HG03064 (cell line): ENCODE data around the gene SERPINB6.
"Not testable (repeated sequence)": the region's sequence is repeated elsewhere in the genome, so short reads cannot be mapped to it uniquely, and the experiment has no call there.

Experiments used
- ATAC-seq: cut with Tn5 transposase; IDR thresholded peaks from one replicate; pipeline ENCODE4 v1.9.1; 2021; ENCODE audit warnings: low read depth; ENCODE audit not compliant: unreplicated experiment

SERPINB6 gene

DNA sequence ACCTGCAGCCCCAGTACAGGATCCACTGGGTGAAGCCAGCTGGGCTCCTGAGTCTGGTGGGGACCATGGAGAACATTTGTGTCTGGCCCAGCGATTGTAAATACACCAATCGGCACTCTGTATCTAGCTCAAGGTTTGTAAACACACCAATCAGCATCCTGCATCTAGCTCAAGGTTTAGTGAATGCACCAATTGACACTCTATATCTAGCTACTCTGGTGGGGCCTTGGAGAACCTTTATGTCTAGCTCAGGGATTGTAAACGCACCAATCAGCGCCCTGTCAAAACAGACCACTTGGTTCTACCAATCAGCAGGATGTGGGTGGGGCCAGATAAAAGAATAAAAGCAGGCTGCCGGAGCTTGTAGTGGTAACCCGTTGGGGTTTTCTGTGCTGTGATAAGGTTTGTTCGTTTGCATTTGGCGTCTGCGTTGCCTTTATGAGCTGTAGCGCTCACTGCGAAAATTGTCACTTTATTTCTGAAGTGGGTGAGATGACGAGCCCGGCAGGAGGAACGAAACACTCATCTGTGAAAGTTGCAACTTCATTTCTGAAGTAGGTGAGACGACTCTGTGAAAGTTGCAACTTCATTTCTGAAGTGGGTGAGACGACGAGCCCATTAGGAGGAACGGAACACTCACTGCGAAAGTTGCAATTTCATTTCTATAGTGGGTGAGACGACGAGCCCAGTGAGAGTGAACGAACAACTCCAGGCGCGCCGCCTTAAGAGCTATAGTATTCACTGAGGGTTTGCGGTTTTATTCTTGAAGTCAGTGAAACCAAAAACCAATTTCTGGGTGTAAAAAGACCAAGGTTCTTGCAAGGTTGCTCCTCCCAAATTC lies 31.1 kb downstream of the SERPINB6 start:
- ATAC-seq, result peak; percentile 91

DNA sequence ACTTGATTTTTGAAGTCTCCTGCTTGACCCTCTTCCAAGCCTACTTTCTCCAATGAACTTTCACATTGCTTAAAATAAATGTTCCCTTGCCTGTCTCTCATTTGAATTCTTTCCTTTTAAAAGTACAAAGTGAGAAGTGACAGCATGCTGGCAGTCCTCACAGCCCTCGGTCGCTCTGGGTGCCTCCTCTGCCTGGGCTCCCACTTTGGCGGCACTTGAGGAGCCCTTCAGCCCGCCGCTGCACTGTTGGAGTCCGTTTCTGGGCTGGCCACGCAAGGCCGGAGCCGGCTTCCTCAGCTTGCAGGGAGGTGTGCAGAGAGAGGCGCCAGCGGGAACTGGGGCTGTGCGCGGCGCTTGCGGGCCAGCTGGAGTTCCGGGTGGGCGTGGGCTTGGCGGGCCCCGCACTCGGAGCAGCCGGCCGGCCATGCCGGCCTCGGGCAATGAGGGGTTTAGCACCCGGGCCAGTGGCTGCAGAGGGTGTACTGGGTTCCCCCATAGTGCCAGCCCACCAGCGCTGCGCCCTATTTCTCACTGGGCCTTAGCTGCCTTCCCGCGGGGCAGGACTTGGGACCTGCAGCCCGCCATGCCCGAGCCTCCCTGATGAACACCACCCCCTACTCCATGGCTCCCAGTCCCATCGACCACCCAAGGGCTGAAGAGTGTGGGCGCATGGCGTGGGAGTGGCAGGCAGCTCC lies 31.9 kb downstream of the SERPINB6 start:
- ATAC-seq, result no peak

DNA sequence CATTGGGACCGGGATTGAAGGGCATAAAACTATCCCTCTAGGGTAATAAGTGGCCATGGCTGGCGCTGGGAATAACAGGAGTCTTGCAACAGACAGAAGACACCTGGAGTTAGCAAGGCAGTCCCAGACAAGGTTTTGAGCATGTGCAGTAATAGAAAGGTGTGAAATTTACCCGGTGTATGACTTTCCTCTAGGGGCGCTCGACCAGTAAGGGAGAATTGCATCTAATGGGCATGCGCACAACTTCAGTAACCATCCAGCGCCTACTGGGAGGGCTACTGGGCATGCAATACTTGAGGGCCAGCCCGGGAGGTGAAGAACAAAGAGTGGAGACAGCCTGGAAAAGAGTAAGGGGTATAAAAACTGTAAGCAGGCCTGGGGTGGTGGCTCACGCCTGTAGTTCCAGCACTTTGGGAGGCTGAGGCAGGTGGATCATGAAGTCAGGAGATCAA lies 32.7 kb downstream of the SERPINB6 start:
- ATAC-seq, result no peak

DNA sequence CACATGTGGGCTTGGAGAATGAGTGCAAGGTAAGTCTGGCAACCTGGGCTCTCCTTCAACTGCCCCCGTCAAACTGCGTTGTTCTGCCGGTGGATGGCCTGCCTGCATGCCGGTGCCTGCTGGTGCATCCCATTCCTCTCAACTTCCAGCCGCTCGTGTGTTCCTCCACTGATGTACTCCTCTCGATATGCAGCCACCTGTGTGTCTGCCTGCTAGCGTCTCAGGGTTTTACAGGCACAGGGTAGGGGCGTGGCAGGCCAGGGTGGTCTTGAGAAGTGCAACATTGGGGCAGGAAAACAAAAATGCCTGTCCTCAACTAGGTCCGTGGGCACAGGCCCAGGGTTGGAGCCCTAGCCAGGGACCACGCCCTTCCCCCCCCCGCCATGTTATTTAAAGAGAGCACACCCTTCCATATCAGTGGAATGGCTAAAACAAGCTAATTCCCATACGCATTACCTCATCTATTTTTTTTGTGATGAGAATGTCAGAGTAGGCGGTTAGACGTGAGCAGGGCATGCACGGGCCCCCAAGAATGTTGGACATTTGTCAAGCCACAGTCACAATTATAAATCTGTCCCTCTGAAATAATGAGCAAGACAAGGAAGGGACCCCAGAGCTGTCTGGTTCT lies 33.2 kb downstream of the SERPINB6 start:
- ATAC-seq, result no peak

DNA sequence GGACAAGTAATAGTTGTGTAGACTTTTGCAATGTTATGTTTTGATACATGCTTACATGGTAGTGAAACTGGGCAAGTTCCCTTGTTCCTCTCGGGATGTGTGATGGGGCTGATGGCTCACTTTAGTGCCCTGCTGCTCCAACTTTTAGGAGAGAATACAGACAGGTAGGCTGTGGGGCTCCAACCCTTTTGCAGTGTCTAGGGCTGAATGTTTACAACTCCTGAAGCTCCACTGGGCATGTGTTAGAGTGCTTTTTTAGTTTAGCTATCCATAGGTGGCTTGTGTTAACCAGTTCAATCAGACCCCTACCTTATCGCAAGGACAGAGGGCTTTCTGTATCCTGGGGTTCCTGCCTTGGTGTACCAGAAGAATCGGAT lies 33.8 kb downstream of the SERPINB6 start:
- no peak for ATAC-seq

DNA sequence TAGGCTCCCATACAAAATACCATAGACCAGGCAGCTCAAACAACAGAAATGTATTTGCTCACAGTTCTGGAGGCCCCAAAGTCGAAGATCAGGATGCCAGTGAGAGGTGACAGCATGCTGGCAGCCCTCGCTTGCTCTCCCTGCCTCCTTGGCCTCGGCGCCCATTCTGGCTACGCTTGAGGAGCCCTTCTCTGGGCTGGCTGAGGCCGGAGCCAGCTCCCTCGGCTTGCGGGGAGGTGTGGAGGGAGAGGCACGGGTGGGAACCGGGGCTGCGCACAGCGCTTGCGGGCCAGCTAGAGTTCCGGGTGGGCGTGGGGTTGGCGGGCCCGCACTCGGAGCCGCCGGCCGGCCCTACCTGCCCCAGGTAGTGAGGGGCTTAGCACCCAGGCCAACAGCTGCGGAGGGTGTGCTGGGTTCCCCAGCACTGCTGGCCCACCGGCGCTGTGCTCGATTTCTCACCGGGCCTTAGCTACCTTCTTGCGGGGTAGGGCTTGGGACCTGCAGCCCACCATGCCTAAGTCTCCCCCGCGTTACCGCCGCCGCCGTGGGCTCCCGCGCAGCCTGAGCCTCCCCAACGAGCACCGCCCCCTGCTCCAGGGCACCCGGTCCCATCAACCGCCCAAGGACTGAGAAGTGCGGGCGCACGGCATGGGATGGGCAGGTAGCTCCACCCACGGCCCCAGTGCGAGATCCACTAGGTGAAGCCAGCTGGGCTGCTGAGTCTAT lies 35.6 kb downstream of the SERPINB6 start:
- no peak for ATAC-seq

DNA sequence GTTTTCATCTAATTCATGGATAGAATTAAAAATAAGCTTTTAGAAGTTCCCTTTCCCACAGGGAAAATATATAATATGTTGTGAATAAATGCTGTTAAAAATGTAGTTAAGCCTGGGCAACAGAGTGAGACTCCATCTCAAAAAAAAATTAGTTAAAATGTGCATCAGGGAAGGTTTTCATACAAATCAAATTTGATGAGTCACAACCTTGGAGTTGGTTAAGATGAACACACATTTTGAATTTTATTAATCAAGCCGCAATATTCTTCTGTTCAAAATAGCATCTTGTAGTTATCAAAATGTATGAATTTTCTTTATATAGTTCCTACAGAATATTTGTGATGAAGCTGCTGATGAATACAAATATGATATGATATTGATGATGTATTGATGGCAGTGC lies 37.3 kb downstream of the SERPINB6 start:
- ATAC-seq, result no peak

DNA sequence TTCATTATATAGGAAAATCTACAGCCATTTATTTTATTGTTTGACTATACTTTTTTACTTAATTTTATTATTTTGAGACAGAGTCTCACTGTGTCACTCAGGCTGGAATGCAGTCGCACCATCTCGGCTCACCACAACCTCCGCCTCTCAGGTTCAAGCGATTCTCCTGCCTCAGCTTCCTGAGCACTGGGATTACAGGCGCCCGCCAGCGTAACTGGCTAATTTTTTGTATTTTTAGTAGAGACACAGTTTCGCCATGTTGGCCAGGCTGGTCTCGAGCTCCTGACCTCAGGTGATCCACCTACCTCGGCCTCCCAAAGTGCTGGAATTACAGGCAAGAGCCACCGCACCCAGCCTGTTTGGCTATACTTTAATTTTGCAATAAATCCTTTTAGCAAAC lies 38.5 kb downstream of the SERPINB6 start:
- ATAC-seq, result not testable (repeated sequence)

DNA sequence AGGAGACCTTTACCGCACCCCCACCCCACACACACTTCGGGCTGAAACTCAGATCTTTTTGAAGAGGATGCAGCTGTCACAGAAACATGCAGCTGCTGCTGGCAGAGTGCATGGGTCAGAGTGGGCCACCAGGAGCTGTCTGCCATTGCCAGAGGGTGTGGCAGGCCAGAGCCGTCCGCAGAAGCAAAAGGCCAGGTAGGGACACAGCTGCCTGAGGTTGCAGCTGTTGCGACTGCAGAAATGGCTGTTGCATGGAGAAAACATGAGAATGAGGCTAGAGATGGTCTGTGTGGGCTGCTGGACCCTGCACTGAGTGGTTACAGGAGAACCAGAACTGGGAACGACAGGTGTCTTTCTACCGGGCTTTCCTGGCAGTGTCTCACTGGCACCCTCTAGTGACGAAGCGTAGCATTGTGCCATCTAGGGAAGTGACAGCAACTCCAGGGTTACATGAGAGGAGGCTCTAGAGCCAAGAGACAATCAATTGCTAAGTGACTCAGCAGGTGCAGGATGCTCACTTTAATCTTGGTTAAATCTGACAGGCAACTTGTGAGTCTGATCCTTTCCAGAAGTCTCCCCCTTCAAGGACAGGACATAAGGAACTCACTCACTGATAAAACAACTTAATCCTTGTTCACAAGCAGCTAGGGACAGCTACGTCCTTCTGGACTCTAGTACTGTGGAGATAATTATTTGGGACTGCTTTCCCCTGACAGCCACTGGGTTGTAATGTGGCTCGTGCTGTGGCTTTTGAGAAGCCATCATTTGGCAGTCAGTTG lies 39.2 kb downstream of the SERPINB6 start:
- ATAC-seq, result peak; percentile 65

DNA sequence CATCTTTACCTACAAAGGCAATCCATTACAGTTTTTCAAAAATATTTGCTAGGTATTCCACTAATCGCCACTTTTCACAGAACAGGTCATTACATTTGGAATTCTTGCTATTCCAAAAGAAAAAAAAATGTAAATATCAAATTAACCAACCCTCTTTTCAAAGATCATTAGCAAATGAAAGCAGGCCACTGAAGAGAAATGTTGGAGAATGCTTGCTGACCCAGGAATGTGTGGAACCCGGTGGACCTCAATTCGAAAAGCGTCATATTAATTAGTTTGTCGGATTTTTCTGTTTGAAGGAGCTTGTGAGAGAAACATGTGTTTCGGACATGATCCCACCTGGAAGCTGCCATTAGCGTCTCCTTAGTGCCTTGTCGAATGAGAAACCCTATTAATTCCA lies 40.3 kb downstream of the SERPINB6 start:
- ATAC-seq, result no peak

DNA sequence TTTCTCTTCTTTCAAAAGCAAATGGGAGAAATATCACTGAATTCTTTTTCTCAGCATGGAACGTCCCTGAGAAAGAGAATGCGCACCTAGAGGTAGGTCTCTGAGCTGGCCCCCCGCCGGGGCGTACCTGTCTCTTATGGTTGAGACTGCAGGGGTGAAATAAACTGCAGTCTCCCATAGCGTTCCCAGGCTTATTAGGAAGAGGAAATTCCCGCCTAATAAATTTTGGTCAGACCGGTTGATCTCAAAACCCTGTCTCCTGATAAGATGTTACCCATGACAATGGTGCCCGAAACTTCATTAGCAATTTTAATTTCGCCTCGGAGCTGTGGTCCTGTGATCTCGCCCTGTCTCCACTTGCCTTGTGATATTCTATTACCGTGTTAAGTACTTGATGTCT lies 43.4 kb downstream of the SERPINB6 start:
- ATAC-seq, result not testable (repeated sequence)

DNA sequence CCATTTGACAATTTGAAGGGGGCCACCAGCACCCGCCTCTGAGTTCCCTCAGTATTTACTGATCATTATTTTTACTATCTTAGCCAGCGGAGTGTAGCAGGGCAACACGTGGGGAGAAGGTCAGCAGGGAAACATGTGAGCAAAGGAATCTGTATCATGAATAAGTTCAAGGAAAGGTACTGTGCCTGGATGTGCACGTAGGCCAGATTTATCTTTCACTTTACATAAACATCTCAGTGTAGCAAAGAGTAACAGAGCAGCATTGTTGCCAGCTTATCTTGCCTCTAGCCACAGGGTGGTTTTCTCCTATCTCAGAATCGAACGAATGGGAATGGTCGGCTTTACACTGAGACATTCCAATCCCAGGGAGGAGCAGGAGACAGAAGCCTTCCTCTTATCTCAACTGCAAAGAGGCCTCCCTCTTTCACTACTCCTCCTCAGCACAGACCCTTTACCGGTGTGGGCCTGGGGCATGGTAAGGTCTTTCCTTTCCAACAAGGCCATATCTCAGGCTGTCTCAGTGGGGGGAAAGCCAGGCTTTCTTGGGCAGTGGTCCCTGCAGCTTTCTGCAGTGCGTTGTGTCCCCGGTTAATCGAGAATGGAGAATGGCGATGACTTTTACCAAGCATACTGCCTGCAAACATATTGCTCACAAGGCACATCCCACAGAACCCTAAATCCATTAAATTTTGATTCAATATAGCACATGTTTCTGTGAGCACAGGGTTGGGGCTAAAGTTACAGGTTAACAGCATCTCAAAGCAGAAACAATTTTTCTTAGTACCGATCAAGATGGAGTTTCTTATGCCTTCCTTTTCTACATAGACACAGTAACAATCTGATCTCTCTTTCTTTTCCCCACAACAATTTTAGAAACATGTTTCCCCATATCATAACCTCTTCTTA lies 45.3 kb downstream of the SERPINB6 start:
- not testable (repeated sequence) for ATAC-seq

DNA sequence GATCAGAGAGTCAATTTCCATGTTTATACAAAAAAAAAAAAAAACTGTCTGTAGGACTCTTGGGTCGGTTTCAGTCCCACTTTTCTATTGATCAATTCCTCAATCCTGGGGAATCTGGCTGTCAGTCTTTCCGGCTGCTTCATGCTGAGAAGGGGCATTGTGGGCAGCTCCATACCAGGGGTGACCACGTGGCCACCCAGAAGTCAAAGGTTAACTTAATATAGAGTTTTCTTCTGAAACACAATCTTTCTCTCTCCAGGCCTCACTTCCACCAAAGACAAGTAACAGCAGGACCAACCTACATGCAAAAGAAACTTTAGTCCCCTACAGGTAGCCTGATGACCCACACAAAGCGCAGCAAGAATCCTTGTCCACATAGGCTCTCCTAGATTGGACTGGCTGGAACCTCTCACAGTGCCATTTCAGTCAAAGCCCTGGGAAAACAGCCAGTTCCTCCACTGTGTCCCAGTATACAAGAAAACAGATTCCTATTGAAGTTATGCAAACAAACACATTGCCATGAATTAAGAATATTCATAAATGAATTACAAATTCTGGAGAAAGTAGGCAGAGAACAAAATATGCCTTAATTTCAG lies 49.7 kb downstream of the SERPINB6 start:
- ATAC-seq, result no peak

DNA sequence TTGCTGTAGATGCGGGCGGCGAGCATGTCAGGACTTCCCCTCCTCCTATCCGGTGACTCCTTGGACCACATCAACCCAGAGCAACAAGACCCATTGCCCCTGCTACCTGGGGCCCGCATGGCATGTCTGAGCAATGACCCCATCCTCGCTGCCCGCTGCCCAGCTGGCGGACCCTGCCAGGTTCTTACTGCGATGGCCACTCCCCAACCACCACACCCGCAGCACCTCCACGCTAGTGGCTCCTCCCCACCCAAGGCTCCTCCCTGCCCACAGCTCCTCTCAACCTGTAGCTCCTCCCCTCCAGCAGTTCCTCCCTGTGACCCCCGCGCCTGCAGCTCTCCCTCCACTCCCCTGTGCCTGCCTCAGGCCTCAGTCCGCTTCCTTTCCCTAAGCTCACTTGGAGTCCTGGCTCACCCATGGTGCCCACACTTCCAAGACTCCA lies 50.7 kb downstream of the SERPINB6 start:
- ATAC-seq, result no peak

DNA sequence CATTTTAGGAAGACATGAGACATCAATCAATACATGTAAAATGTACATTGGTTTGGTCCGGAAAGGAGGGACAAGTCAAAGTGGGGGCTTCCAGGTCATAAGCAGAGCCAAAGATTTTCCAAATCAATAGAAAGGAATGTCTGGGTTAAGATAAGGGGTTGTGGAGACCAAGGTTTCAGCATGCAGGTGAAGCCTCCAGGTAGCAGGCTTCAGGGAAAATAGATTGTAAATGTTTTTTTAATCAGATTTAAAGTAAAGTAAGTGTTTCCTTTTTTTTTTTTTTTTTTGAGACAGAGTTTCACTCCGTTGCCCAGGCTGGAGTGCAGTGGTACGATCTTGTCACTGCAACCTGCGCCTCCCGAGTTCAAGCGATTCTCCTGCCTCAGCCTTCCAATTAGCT lies 51.5 kb downstream of the SERPINB6 start:
- no peak for ATAC-seq

DNA sequence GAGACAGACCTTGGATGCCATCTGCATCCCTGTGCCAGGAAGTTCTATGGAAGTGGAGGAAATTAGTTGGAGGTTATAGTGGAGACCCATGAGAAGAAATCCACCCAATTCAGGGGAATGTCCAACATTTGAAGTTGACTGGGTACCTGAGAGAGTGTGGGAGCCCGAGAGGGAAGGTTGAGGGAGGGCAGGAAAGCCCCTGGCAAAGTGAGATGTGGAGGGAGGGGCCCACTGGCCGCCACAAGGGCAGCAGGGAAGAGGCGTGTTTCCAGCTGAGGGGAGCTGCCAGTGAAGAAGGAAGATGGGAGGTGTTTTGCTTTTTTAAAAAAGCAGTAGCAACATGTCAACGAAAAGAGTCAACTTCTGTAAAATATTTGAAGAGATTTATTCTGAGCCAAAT lies 52.0 kb downstream of the SERPINB6 start:
- no peak for ATAC-seq

DNA sequence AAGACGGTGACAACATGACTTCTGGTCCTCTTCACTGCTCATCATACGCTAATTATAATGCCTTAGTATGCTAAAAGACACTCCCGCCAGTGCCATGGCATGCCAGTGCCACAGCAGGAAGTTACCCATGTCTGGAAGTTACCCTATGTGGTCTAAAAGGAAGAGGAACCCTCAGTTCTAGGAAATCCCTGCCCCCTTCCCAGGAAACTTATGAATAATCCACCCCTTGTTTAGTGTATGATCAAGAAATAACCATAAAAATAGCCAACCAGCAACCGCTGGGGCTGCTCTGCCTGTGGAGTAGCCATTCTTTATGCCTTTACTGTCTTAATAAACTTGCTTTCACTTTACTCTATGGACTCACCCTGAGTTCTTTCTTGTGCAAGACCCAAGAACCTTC lies 52.4 kb downstream of the SERPINB6 start:
- ATAC-seq, result no peak

DNA sequence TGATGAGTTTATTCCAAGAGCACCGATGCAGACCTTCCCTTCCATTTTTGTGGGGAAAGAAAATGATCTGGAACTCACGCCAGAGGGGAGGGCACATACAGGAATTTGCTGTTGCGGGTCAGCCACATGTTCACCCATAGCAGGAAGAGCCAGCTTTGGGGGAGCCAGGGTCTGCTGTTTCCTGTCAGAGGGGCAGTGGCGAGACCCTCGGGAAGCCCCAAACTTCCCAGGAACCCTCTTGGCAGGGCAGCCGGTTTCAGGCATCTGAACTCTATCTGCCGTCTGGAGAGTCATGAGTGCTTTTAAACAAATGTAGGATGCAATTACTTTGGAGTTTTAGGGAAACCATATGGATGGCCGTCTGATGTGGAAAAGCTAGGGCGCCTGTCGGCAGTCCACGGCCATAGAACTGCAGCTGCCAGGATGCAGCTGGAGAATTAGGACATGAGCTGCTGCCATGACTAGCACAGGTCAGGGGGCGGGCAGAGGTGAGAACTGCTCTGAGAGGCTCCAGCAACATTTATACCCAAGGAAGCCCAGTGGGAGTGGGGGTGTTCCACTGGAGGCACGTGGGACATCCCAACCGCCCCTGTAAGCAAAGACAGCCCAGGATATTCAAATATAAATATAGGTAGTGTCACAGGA lies 53.4 kb downstream of the SERPINB6 start:
- no peak for ATAC-seq
